Measurements from ENCODE around the gene ASTN1.

ASTN1 gene

DNA sequence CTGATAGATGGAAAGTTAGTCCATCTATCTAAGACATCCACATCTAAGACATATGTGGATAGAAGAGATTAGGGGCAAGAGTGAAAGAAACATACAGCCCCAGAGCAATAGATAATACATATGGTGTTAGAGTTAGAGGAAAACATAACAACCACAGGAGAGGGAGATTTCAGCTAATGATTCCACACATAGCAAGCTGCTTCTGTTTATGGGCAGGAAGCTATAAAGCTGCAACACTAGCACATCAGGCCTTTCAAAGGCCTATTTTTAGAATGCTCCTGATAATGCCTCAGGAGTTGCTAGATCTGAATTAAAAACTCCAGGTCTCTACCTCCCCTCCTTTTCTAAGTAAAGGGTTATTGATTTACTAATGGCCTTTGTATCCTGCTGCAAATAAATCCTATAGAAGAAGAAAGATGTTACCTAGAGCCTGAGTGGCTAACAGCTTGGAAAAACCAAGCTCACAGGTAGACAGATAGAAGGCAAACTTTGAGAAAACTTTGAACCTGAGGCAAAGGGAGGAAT, 42.4 kb upstream of the ASTN1 start:
- TF ChIP-seq TAF1 (IDR thresholded peaks at IDR 0.05; ENCODE audit: borderline replicate concordance, insufficient read depth, low read length) (no peak), FOXP2 (optimal IDR thresholded peaks at IDR 0.05; ENCODE audit: borderline replicate concordance, extremely low read depth, extremely low read length, insufficient read depth) (no peak), SIN3A (IDR thresholded peaks at IDR 0.05; ENCODE audit: borderline replicate concordance, insufficient read depth, low read length) (no peak), POLR2AphosphoS5 (IDR thresholded peaks at IDR 0.05; ENCODE audit: low read depth, low read length) (no peak)
- TF ChIP-seq, protein P1, sequence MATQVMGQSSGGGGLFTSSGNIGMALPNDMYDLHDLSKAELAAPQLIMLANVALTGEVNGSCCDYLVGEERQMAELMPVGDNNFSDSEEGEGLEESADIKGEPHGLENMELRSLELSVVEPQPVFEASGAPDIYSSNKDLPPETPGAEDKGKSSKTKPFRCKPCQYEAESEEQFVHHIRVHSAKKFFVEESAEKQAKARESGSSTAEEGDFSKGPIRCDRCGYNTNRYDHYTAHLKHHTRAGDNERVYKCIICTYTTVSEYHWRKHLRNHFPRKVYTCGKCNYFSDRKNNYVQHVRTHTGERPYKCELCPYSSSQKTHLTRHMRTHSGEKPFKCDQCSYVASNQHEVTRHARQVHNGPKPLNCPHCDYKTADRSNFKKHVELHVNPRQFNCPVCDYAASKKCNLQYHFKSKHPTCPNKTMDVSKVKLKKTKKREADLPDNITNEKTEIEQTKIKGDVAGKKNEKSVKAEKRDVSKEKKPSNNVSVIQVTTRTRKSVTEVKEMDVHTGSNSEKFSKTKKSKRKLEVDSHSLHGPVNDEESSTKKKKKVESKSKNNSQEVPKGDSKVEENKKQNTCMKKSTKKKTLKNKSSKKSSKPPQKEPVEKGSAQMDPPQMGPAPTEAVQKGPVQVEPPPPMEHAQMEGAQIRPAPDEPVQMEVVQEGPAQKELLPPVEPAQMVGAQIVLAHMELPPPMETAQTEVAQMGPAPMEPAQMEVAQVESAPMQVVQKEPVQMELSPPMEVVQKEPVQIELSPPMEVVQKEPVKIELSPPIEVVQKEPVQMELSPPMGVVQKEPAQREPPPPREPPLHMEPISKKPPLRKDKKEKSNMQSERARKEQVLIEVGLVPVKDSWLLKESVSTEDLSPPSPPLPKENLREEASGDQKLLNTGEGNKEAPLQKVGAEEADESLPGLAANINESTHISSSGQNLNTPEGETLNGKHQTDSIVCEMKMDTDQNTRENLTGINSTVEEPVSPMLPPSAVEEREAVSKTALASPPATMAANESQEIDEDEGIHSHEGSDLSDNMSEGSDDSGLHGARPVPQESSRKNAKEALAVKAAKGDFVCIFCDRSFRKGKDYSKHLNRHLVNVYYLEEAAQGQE (IDR thresholded peaks at IDR 0.05; ENCODE audit: insufficient read depth in 1 of 2, low read depth in 2 of 2, low read length in 2 of 2) = no peak

DNA sequence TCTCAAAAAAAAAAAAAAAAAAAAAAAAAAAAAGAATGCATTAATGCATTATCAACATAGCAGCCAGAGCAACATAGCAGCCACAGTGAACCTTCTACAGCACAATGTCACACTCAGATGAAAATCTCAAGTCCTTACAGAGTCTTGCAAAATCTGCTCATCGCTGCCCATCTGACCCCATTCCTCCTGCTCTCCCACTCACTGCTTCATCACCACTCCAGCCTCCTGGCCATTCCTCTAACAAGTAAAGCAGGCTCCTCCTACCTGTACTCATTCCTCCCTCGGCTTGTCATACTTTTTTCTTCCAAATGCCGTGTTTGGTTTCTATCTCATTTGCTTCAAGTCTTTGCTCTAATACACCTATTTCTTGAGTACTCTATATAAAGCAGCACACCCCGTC, 35.8 kb upstream of the ASTN1 start:
- TF ChIP-seq TAF1 (IDR thresholded peaks at IDR 0.05; ENCODE audit: borderline replicate concordance, insufficient read depth, low read length) = no peak
- TF ChIP-seq POLR2AphosphoS5 (IDR thresholded peaks at IDR 0.05; ENCODE audit: low read depth, low read length) = no peak
- TF ChIP-seq, protein P1 (IDR thresholded peaks at IDR 0.05; ENCODE audit: insufficient read depth in 1 of 2, low read depth in 2 of 2, low read length in 2 of 2) = no peak
- no peak for TF ChIP-seq FOXP2 (optimal IDR thresholded peaks at IDR 0.05; ENCODE audit: borderline replicate concordance, extremely low read depth, extremely low read length, insufficient read depth)
- TF ChIP-seq SIN3A (IDR thresholded peaks at IDR 0.05; ENCODE audit: borderline replicate concordance, insufficient read depth, low read length) = no peak

DNA sequence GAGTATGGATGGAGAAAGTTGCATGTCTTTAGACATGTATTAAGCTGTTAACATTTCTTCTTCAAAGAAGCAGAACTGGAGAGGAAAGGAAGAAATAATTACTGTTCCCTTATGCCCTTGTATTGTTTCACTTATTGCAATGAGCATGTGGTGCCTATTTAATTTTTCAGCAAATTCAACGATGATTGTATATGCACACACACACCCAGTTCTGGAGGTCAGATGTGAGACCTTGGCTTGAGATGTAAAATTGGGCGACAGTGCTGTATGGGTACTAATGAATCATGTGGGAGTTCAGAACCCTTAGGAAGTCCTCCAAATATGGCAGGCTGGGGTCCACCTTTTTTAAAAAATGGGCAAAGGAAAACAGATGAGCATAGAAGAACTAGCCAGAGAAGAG, 33.7 kb upstream of the ASTN1 start:
- TF ChIP-seq TAF1 (IDR thresholded peaks at IDR 0.05; ENCODE audit: borderline replicate concordance, insufficient read depth, low read length) (no peak), SIN3A (IDR thresholded peaks at IDR 0.05; ENCODE audit: borderline replicate concordance, insufficient read depth, low read length) (no peak), POLR2AphosphoS5 (IDR thresholded peaks at IDR 0.05; ENCODE audit: low read depth, low read length) (no peak), FOXP2 (optimal IDR thresholded peaks at IDR 0.05; ENCODE audit: borderline replicate concordance, extremely low read depth, extremely low read length, insufficient read depth) (no peak)
- TF ChIP-seq, protein P1 (IDR thresholded peaks at IDR 0.05; ENCODE audit: insufficient read depth in 1 of 2, low read depth in 2 of 2, low read length in 2 of 2) = no peak

DNA sequence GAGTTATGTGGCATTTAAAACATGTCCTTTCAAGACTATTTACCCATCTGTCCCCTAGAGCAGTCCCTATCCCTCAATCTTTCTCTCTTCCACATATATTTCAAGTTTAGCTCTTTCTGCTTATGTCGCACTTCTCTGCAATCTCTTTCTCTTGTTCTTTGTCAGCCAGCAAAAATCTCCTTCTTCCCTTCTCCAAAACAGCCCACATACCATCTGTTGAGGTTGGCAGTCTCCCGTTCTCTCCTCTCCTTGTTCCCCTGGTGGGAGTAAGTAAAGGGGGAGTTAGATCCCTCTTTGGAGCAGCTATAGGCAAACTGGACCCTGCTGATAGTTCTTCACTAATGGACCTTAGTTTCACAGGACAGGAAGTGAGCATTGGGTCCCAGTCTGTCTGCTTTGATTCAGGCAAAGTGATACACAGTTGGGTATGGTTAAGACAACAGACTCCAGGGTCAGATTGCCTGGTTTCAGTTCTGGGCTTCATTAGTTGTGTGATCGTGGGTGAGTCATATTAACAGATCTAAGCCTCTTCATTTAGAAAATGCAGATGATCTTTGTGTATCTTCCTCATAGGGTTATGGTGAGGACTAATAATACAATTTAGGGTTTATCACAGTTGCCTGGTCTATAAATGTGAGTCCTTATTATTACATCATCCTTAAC, 25.9 kb upstream of the ASTN1 start:
- TF ChIP-seq, protein P1 (IDR thresholded peaks at IDR 0.05; ENCODE audit: insufficient read depth in 1 of 2, low read depth in 2 of 2, low read length in 2 of 2) = no peak
- TF ChIP-seq TAF1 (IDR thresholded peaks at IDR 0.05; ENCODE audit: borderline replicate concordance, insufficient read depth, low read length) = no peak
- no peak for TF ChIP-seq FOXP2 (optimal IDR thresholded peaks at IDR 0.05; ENCODE audit: borderline replicate concordance, extremely low read depth, extremely low read length, insufficient read depth)
